Keratinocyte (primary cell): ENCODE data around the gene GRK5.

ENCODE experiments used
- CTCF ChIP-seq, 3 experiments: IDR thresholded peaks in 1 of 3; conservative IDR thresholded peaks in 1 of 3; optimal IDR thresholded peaks in 1 of 3; 2 replicates in 2 of 3; 3 replicates in 1 of 3; pipeline versions ENCODE3 to v1.5.1; 2011; ENCODE audit warnings: low read length in 3 of 3, mild to moderate bottlenecking in 3 of 3, moderate library complexity in 2 of 3, control low read depth in 1 of 3, inconsistent platforms in 1 of 3; ENCODE audit not compliant: insufficient read depth in 2 of 3; ENCODE audit errors: extremely low read depth in 1 of 3
- EZH2 ChIP-seq: IDR thresholded peaks from one replicate; pipeline ENCODE4 v1.6.1; 2012; ENCODE audit warnings: inconsistent platforms, mild to moderate bottlenecking, low read length, moderate library complexity

GRCh38 chr10:119289227-119289920, 82.0 kb downstream of the GRK5 start:
- no peak for TF ChIP-seq CTCF (optimal IDR thresholded peaks at IDR 0.05 in 1 of 3, IDR thresholded peaks at IDR 0.05 in 1 of 3, conservative IDR thresholded peaks at IDR 0.05 in 1 of 3; ENCODE audit: extremely low read depth in 1 of 3, insufficient read depth in 2 of 3, low read length in 3 of 3)
- TF ChIP-seq EZH2 = no peak
